AG04450 (cell line): ENCODE measurements around the gene DCAF15. TPM values are rescaled to one million over a fixed set of nuclear protein-coding genes. Genes with fewer than 3 reads are reported as not detected.

ENCODE experiments used
- CTCF ChIA-PET: fragments of 300-600, 350-600 bp; formaldehyde crosslinking; extraction: SDS; loops from one replicate; lab custom pipeline; 2022; ENCODE audit warnings: antibody characterized with exemption, inconsistent platforms; lab: Charles Lee
- POLR2A ChIA-PET: fragments of 350-600 bp; formaldehyde crosslinking; extraction: SDS; loops from one replicate; lab custom pipeline; 2021; ENCODE audit warnings: antibody characterized with exemption, inconsistent platforms; lab: Yijun Ruan, JAX
- DNase-seq: peaks from one replicate; pipeline ENCODE4 v3.0.0-alpha.2; 2011; ENCODE audit warnings: low read depth, low spot score
- H3K27ac ChIP-seq: one replicate; pipeline ENCODE4 v1.5.1; 2012; ENCODE audit warnings: low read depth, low read length, control low read depth
- H3K27me3 ChIP-seq: one replicate; pipeline ENCODE4 v1.6.0; 2012; ENCODE audit warnings: low read length; ENCODE audit not compliant: control insufficient read depth, insufficient read depth
- H3K4me3 ChIP-seq: 2 replicates; pipeline ENCODE4 v1.5.1; 2011; ENCODE audit warnings: mild to moderate bottlenecking, low read depth, low read length, control low read depth
- H3K9me3 ChIP-seq: 2 replicates; pipeline ENCODE4 v1.5.1; 2012; ENCODE audit warnings: low read length; ENCODE audit not compliant: control insufficient read depth, insufficient read depth
- polyA plus RNA-seq: library from polyadenylated mRNA; depleted of rRNA; stranded (reverse); fragments of >200 nt; gene quantifications from 2 replicates; pipeline ENCODE4 v1.2.3, GENCODE V29; 2011
- TF ChIP-seq, protein P1 (sequence below): IDR thresholded peaks from 2 replicates; pipeline ENCODE4 v1.5.1; 2011; ENCODE audit warnings: low read depth, low read length, control low read depth, inconsistent platforms

DCAF15 gene
- polyA plus RNA-seq, 1 experiment, result 6.1 TPM

DNA sequence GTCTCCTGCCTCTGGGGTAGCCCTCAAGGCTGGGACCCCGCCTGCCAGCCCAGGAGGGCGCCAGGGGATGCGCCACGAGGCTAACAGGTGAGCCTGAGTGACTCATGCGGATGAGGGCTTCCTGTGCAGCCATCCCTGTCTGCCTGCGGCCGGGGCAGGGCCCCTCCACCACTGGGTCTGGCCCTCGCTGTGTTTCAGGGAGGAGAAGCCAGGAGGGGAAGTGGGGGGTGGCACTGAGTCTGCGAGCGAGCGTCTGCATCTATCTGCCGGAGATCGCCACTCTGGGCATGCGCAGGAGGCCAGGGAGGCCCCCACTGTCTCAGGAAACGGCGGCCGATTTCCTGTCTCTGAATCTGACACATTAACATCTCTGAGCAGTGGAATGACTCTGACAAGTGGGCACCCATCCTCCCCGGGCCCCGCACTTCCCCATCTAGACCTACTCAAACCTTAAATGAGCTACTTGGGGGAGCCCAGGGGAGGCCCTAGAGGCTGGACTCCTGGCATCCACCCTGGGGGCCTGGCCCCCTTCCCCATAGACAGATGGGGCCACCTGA, 34.1 kb downstream of the DCAF15 start:
- Histone ChIP-seq H3K9me3 (no peaks in the 10 kb centered on the region; the same call in 1 of the 2 replicates), H3K4me3 (peak overlapping the region; percentile 13; the same call in 1 of the 2 replicates), H3K27ac (peak overlapping the region; percentile 61), H3K27me3 (no peaks in the 10 kb centered on the region)
- ChIA-PET POLR2A (no interaction called here), CTCF (no interaction called here)
- TF ChIP-seq, protein P1, sequence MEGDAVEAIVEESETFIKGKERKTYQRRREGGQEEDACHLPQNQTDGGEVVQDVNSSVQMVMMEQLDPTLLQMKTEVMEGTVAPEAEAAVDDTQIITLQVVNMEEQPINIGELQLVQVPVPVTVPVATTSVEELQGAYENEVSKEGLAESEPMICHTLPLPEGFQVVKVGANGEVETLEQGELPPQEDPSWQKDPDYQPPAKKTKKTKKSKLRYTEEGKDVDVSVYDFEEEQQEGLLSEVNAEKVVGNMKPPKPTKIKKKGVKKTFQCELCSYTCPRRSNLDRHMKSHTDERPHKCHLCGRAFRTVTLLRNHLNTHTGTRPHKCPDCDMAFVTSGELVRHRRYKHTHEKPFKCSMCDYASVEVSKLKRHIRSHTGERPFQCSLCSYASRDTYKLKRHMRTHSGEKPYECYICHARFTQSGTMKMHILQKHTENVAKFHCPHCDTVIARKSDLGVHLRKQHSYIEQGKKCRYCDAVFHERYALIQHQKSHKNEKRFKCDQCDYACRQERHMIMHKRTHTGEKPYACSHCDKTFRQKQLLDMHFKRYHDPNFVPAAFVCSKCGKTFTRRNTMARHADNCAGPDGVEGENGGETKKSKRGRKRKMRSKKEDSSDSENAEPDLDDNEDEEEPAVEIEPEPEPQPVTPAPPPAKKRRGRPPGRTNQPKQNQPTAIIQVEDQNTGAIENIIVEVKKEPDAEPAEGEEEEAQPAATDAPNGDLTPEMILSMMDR, result no peak
- peak; percentile 52 for DNase-seq

GRCh38 chr19:13987101-13987890, 35.0 kb downstream of the DCAF15 start:
- Histone ChIP-seq H3K4me3 (no peak overlapping the region), H3K27me3 (no peaks in the 10 kb centered on the region), H3K9me3 (no peaks in the 10 kb centered on the region; the same call in 1 of the 2 replicates), H3K27ac (peak overlapping the region; percentile 61)
- TF ChIP-seq, protein P1, result no peak
- ChIA-PET CTCF (no interaction called here), POLR2A (interaction anchor here (0.6 to 1.5 kb wide), 2 partner anchors 13 to 19 kb away, joined by 8 read pairs; partner anchors contain the start of gene RFX1)
- no peak for DNase-seq

- Histone ChIP-seq H3K9me3 (no peaks in the 10 kb centered on the region; the same call in 1 of the 2 replicates), H3K27me3 (no peaks in the 10 kb centered on the region), H3K4me3 (no peak overlapping the region), H3K27ac (no peak overlapping the region)
- TF ChIP-seq, protein P1, result no peak
- ChIA-PET CTCF (no interaction called here), POLR2A (no interaction called here)
- DNase-seq, result no peak
Observed at GRCh38 chr19:13989487-13989886, 37.2 kb downstream of the DCAF15 start.

- TF ChIP-seq, protein P1, result no peak
Observed at GRCh38 chr19:13990085-13990484, 37.8 kb downstream of the DCAF15 start.

GRCh38 chr19:13992025-13992424, 39.7 kb downstream of the DCAF15 start:
- no peaks in the 10 kb centered on the region for H3K27me3 ChIP-seq
- no peak overlapping the region for H3K4me3 ChIP-seq
- H3K27ac ChIP-seq, result no peak overlapping the region
- ChIA-PET POLR2A (no interaction called here), CTCF (no interaction called here)
- TF ChIP-seq, protein P1, result no peak
- DNase-seq, result no peak
- no peaks in the 10 kb centered on the region; the same call in 1 of the 2 replicates for H3K9me3 ChIP-seq

More at GRCh38 chr19:13990085-13990484, 37.8 kb downstream of the DCAF15 start:
- Histone ChIP-seq H3K4me3 (no peak overlapping the region), H3K27me3 (no peaks in the 10 kb centered on the region), H3K27ac (no peak overlapping the region), H3K9me3 (no peaks in the 10 kb centered on the region; the same call in 1 of the 2 replicates)
- ChIA-PET CTCF (no interaction called here), POLR2A (no interaction called here)
- no peak for DNase-seq
